HepG2 (cell line): ENCODE data around the gene LRRC43. TPM values are rescaled to one million over a fixed set of nuclear protein-coding genes. Genes with fewer than 3 reads are reported as not detected.
A peak's percentile ranks its signal among the peaks of the same experiment; 100 is the strongest.

Source experiments
- ATAC-seq: fragments of 200-7000 bp; cut with Tn5 transposase; 3 replicates; pipeline ENCODE4 v1.9.1; 2020; ENCODE audit warnings: mild to moderate bottlenecking, moderate library complexity
- BruUV-seq: library from RNA; stranded (reverse); fragments of 400-500 nt; replicated peaks from 2 replicates; lab custom pipeline; 2021; lab: Mats Ljungman, UMichigan
- CTCF ChIA-PET: fragments of 300-600 bp; formaldehyde crosslinking; extraction: SDS; loops from one replicate; lab custom pipeline; 2021; ENCODE audit warnings: low total read pairs, inconsistent platforms, low intra/inter-chr PET ratio; lab: Yijun Ruan, JAX
- POLR2A ChIA-PET: fragments of 350-600 bp; sonication (Branson Sonifier 250); formaldehyde crosslinking; loops from one replicate; lab custom pipeline; 2020; ENCODE audit warnings: antibody characterized with exemption, inconsistent platforms; lab: Yijun Ruan, JAX
- DNase-seq: peaks from one replicate; pipeline ENCODE4 v3.0.0-alpha.2; 2015; ENCODE audit warnings: low spot score
- FAIRE-seq: peaks from 3 replicates; lab custom pipeline; 2011; peaks lifted over from hg19 to GRCh38; lab: Jason Lieb, UNC
- H2AFZ ChIP-seq: one replicate; pipeline ENCODE4 v1.6.1; 2011; ENCODE audit warnings: low read length, inconsistent platforms
- H3K27ac ChIP-seq: fragments of 300-600 bp; 3 replicates; pipeline ENCODE4 v1.8.0; 2011; ENCODE audit warnings: mixed run types, mild to moderate bottlenecking, mixed read lengths, low read length, inconsistent platforms; ENCODE audit not compliant: insufficient read depth; ENCODE audit errors: extremely low read length
- H3K27me3 ChIP-seq, 2 experiments: fragments of 200-600 bp in 1 of 2; 2 replicates in 1 of 2; 3 replicates in 1 of 2; pipeline versions ENCODE4 v1.6.0 to v1.8.0; 2011; ENCODE audit warnings: low read length in 2 of 2, mild to moderate bottlenecking in 2 of 2, moderate library complexity in 2 of 2, inconsistent platforms in 1 of 2; ENCODE audit not compliant: insufficient read depth in 2 of 2, control insufficient read depth in 1 of 2
- H3K36me3 ChIP-seq, 2 experiments: fragments of 200-600 bp in 1 of 2; replicated peaks in 1 of 2; 2 replicates in 1 of 2; 3 replicates in 1 of 2; pipeline versions ENCODE4 v1.5.1 to v1.8.0; 2011; ENCODE audit warnings: low read length in 2 of 2, inconsistent platforms in 1 of 2; ENCODE audit not compliant: insufficient read depth in 2 of 2, control insufficient read depth in 1 of 2
- H3K4me1 ChIP-seq: 2 replicates; pipeline ENCODE4 v1.5.1; 2012; ENCODE audit warnings: low read length, inconsistent platforms; ENCODE audit not compliant: insufficient read depth
- H3K4me2 ChIP-seq: 2 replicates; pipeline ENCODE4 v1.6.0; 2011; ENCODE audit warnings: low read depth, low read length, inconsistent platforms
- H3K4me3 ChIP-seq, 3 experiments: fragments of 200-600 bp in 1 of 3; sonication (generic), shearing (Covaris generic) in 1 of 3; replicated peaks in 1 of 3; 2 replicates each; pipeline ENCODE4 v1.5.1; 2011 to 2016; ENCODE audit warnings: low read length in 3 of 3, inconsistent platforms in 2 of 3, low read depth in 2 of 3, mild to moderate bottlenecking in 2 of 3, control low read depth in 1 of 3, mixed read lengths in 1 of 3; ENCODE audit not compliant: insufficient read depth in 1 of 3
- H3K79me2 ChIP-seq: one replicate; pipeline ENCODE4 v1.6.1; 2011; ENCODE audit warnings: low read length, inconsistent platforms; ENCODE audit not compliant: insufficient read depth
- H3K9ac ChIP-seq: 2 replicates; pipeline ENCODE4 v1.6.0; 2011; ENCODE audit warnings: mild to moderate bottlenecking, low read depth, low read length, inconsistent platforms; ENCODE audit not compliant: insufficient read depth
- H3K9me3 ChIP-seq: 2 replicates; pipeline ENCODE4 v1.5.1; 2012; ENCODE audit warnings: mild to moderate bottlenecking, low read length
- H4K20me1 ChIP-seq: 2 replicates; pipeline ENCODE4 v1.6.0; 2011; ENCODE audit warnings: inconsistent platforms, mild to moderate bottlenecking, low read length, moderate library complexity; ENCODE audit not compliant: insufficient read depth
- KIAA2018 ChIP-seq: sonication (generic); formaldehyde crosslinking; IDR thresholded peaks from 2 replicates; pipeline ENCODE4 v1.5.0; 2020; ENCODE audit warnings: mild to moderate bottlenecking, missing genetic modification reagents, borderline replicate concordance
- KLF13 ChIP-seq: sonication (generic); formaldehyde crosslinking; IDR thresholded peaks from 2 replicates; pipeline ENCODE4 v1.4.0; 2020; ENCODE audit warnings: mild to moderate bottlenecking, missing genetic modification reagents
- ZHX1 ChIP-seq: sonication (generic); formaldehyde crosslinking; IDR thresholded peaks from 2 replicates; pipeline ENCODE4 v1.8.1; 2022; ENCODE audit warnings: low read depth, mild to moderate bottlenecking, missing genetic modification reagents
- ZMAT3 ChIP-seq: sonication (generic); formaldehyde crosslinking; conservative IDR thresholded peaks from 2 replicates; pipeline ENCODE4 v1.7.0; 2021; ENCODE audit warnings: missing genetic modification reagents
- ZNF747 ChIP-seq: sonication (generic); formaldehyde crosslinking; IDR thresholded peaks from 2 replicates; pipeline ENCODE4 v1.8.1; 2023; ENCODE audit warnings: missing genetic modification reagents, mild to moderate bottlenecking, borderline replicate concordance
- WGBS: methylation state at CpG from one replicate; pipeline ENCODE4 v1.1.6; 2017; ENCODE audit warnings: low lambda C conversion rate; 5-methylcytosine and 5-hydroxymethylcytosine counted together
- in situ Hi-C: cut with HindIII; loops from 2 replicates; pipeline ENCODE4 v1.10.0; 2017; ENCODE audit warnings: low pct_unique_long_range_greater_than_20kb; ENCODE audit not compliant: extremely low pct_ligation_motif_present
- intact Hi-C: fragments of 100-400 bp; cut with micrococcal nuclease; formaldehyde crosslinking; loops from one replicate; pipeline ENCODE4 v1.10.0; 2022; ENCODE audit not compliant: unreplicated experiment
- polyA plus RNA-seq, 8 experiments: library from polyadenylated mRNA; depleted of rRNA in 3 of 8; stranded (reverse) in 7 of 8; unstranded in 1 of 8; fragments of >200 nt; fragmentation: Illumina TruSeq in 4 of 8; extraction: Trizol in 4 of 8; gene quantifications; 2 replicates each; pipeline versions ENCODE4 v1.2.1 to v1.2.3, GENCODE V29; 2011 to 2016; ENCODE audit warnings: low read depth in 4 of 8, missing spikeins in 1 of 8, mixed read lengths in 1 of 8; ENCODE audit not compliant: insufficient read depth in 1 of 8
- total RNA-seq, 5 experiments: library from RNA; depleted of rRNA; stranded (reverse); fragments of >200 nt; fragmentation: Illumina TruSeq; extraction: Trizol; gene quantifications; 2 replicates each; pipeline ENCODE4 v1.2.3, GENCODE V29; 2016; ENCODE audit warnings: low read depth in 1 of 5

The LRRC43 gene
- total and polyA plus RNA-seq, 2 of the 13 experiments (the other 11 are each of a cell fraction or from before 2014, with no cell fraction given) = not detected

DNA sequence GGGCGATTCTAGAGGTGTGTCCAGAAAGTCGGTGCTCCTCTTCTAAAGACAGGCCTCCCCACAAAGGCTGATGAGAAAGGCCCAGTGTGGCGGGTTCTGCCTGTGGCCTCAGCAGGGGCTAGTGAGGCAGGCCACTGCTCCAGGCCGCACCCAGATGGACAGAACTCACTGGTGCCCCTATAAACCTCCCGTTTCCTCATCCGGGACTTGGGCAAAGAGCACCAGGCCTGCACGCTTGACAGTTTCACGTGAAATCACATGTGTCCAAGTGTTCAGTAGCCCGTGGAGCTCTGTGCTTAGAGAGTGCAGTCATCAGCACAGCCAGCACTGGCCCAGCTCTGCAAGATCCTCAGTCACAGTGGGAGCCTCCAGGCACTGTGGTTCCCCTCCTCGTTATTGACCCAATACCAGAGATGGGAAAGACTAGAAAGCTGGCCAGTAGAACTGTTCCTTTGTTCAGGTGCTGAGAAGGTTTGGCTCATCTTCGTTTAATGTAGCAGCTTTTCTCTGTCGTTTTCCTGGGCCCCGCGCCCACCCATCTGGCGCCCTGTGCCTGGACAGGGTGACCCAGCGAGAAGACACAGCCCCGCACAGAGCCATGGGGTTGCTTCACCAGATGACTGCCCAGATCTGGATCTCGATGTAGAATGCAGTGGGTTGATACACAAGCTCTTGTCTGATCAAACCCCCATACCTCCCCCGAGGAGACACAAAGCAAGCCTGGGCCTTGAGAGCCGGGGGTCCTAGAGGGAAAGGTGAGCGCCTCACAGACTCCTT is 35.2 kb upstream of the LRRC43 start:
- no peak overlapping the region for H3K9ac ChIP-seq
- H2AFZ ChIP-seq = no peak overlapping the region
- no TSS peak for BruUV-seq
- H3K79me2 ChIP-seq = no peaks in the 10 kb centered on the region
- CTCF ChIA-PET = no interaction called here
- H3K36me3 ChIP-seq = 0 out of 5 replicates have a peak, but pooled peaks cover 0 to 2% of the 10 kb centered on the region in 2 experiments
- no peak overlapping the region for H3K4me2 ChIP-seq
- intact Hi-C loops (no loop called here), in situ Hi-C loops (no loop called here)
- H3K4me1 ChIP-seq = no peaks in the 10 kb centered on the region
- no peak overlapping the region for H3K4me3 ChIP-seq
- FAIRE-seq (no peak), ATAC-seq (peak; percentile 22), DNase-seq (no peak)
- no peaks in the 10 kb centered on the region for H4K20me1 ChIP-seq
- POLR2A ChIA-PET = no interaction called here
- TF ChIP-seq KLF13 (CRISPR knock-in tag) = no peak
- no peak for TF ChIP-seq ZNF747
- TF ChIP-seq ZHX1 (CRISPR knock-in tag) = no peak
- no peak for TF ChIP-seq ZMAT3 (CRISPR knock-in tag)
- no peak for TF ChIP-seq KIAA2018 (CRISPR knock-in tag)
- no peaks in the 10 kb centered on the region for H3K9me3 ChIP-seq
- WGBS = 66% methylated on average over 14 of the region's 21 CpGs
- H3K27me3 ChIP-seq = peaks cover 2 to 16% of the 10 kb centered on the region in 2 experiments; a peak in 2 of 5 replicates
- no peak overlapping the region for H3K27ac ChIP-seq
